ENCODE data around the gene CEACAM5.

DNA sequence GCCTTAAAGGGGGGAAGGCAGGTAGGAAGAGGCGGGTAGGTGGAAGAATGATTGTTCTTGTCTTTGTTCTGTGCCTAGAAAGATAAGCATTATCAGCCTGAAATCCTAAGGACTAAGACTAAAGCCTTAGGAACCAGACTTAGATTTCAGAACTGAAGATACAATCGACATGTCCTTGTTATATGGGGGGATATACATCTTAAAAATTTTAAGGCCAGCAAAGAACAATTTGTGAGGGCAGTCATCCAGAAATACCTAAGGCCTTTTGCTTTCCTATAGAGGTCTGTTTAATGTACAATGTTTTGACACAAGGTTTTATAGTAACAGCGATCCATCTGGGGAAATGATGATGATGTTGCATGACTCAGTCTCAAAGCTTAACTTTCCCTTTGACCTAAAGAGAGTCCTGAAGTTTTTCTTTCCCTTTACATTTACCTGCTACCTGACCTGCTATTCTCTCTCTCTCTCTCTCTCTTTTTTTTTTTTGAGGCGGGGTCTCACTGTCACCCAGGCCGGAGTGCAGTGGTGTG lies 26.7 kb downstream of the CEACAM5 start:
- TF ChIP-seq POLR2A (IDR thresholded peaks at IDR 0.05) (no peak), CTCF (IDR thresholded peaks at IDR 0.05) (no peak)

All from testis (tissue), 2 donors.